ENCODE results near the gene SPAG7. TPM values are rescaled to one million over a fixed set of nuclear protein-coding genes. Genes with fewer than 3 reads are reported as not detected.

SPAG7 gene
- total RNA-seq, 1 donor from 2014 or later, result 158 TPM

- no peaks in the 10 kb centered on the region for H3K27me3 ChIP-seq (ENCODE audit: low read depth)
- no peaks in the 10 kb centered on the region for H3K9me3 ChIP-seq (replicated peaks)
- H3K4me3 ChIP-seq, result no peak overlapping the region
- H3K4me1 ChIP-seq, result peaks cover 61% of the 10 kb centered on the region
- intact Hi-C loops (cut with micrococcal nuclease), result no loop called here
- peak overlapping the region; percentile 80 for H3K27ac ChIP-seq (replicated peaks)
- peaks cover 58% of the 10 kb centered on the region for H3K36me3 ChIP-seq
- no peak for TF ChIP-seq CTCF (IDR thresholded peaks at IDR 0.05; ENCODE audit: borderline replicate concordance)
- no peak for DNase-seq
These were observed 5.9 kb upstream of the SPAG7 start for GRCh38 chr17:4973256-4974114.

- Histone ChIP-seq H3K4me1 (peaks cover 67% of the 10 kb centered on the region), H3K27me3 (ENCODE audit: low read depth) (no peaks in the 10 kb centered on the region), H3K27ac (replicated peaks) (peak overlapping the region; percentile 80), H3K9me3 (replicated peaks) (no peaks in the 10 kb centered on the region), H3K36me3 (peaks cover 51% of the 10 kb centered on the region), H3K4me3 (no peak overlapping the region)
- no peak for TF ChIP-seq CTCF (IDR thresholded peaks at IDR 0.05; ENCODE audit: borderline replicate concordance)
- DNase-seq, result no peak
- intact Hi-C loops (cut with micrococcal nuclease), result no loop called here
These were observed 5.1 kb upstream of the SPAG7 start for GRCh38 chr17:4972752-4973151.

- no peak for TF ChIP-seq CTCF (IDR thresholded peaks at IDR 0.05; ENCODE audit: borderline replicate concordance)
- H3K27me3 ChIP-seq (ENCODE audit: low read depth), result no peaks in the 10 kb centered on the region
- DNase-seq, result no peak
- intact Hi-C loops (cut with micrococcal nuclease), result no loop called here
- no peak overlapping the region for H3K4me3 ChIP-seq
- H3K9me3 ChIP-seq (replicated peaks), result no peaks in the 10 kb centered on the region
- H3K36me3 ChIP-seq, result peaks cover 47% of the 10 kb centered on the region
- H3K4me1 ChIP-seq, result peaks cover 67% of the 10 kb centered on the region
- H3K27ac ChIP-seq (replicated peaks), result peak overlapping the region; percentile 80
These were observed 4.7 kb upstream of the SPAG7 start for GRCh38 chr17:4972322-4972721.

GRCh38 chr17:4971826-4972225, 4.2 kb upstream of the SPAG7 start:
- Histone ChIP-seq H3K4me3 (no peak overlapping the region), H3K27me3 (ENCODE audit: low read depth) (no peaks in the 10 kb centered on the region), H3K9me3 (replicated peaks) (no peaks in the 10 kb centered on the region), H3K4me1 (peaks cover 68% of the 10 kb centered on the region), H3K27ac (replicated peaks) (peak overlapping the region; percentile 80), H3K36me3 (peaks cover 42% of the 10 kb centered on the region)
- intact Hi-C loops (cut with micrococcal nuclease), result no loop called here
- no peak for TF ChIP-seq CTCF (IDR thresholded peaks at IDR 0.05; ENCODE audit: borderline replicate concordance)
- DNase-seq, result no peak

GRCh38 chr17:4970273-4970672, 2.7 kb upstream of the SPAG7 start:
- Histone ChIP-seq H3K4me1 (peaks cover 75% of the 10 kb centered on the region), H3K36me3 (peaks cover 30% of the 10 kb centered on the region), H3K27me3 (ENCODE audit: low read depth) (no peaks in the 10 kb centered on the region), H3K9me3 (replicated peaks) (no peaks in the 10 kb centered on the region), H3K27ac (replicated peaks) (peak overlapping the region; percentile 98), H3K4me3 (no peak overlapping the region)
- intact Hi-C loops (cut with micrococcal nuclease), result no loop called here
- no peak for TF ChIP-seq CTCF (IDR thresholded peaks at IDR 0.05; ENCODE audit: borderline replicate concordance)
- DNase-seq, result no peak

Measured in left ventricle myocardium inferior (tissue), 1 donor.